ENCODE results near the gene ARRDC4.
A peak's percentile ranks its signal among the peaks of the same experiment; 100 is the strongest.

DNA sequence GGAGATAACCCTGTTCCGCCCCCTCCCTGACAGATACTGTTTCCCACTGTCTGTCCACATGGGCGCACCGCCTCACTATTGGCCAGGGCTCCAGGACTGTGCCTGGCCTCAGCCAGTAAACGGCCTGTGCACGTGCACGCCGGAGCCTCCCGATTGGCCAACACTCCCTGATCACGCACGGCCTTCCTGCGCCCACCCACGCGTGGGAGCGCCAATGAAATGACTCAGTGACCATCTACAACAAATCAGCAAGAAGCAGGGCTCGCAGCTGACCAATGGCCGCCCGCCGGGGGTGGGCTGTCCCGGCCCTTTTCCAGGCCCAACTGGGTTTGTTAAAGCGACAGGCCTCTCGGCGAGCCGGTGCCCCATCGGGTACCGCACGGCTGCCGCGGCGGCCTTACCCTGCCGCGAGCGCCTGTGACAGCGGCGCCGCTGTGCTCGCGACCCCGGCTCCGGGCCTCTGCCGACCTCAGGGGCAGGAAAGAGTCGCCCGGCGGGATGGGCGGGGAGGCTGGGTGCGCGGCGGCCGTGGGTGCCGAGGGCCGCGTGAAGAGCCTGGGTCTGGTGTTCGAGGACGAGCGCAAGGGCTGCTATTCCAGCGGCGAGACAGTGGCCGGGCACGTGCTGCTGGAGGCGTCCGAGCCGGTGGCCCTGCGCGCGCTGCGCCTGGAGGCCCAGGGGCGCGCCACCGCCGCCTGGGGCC is at the start of gene ARRDC4:
- TF ChIP-seq YY1 (tag by site-specific recombination; IDR thresholded peaks at IDR 0.05), result no peak
- no peak for TF ChIP-seq GLI2 (tag by site-specific recombination; IDR thresholded peaks at IDR 0.05; ENCODE audit: borderline replicate concordance, low read depth)
- TF ChIP-seq, protein P1, sequence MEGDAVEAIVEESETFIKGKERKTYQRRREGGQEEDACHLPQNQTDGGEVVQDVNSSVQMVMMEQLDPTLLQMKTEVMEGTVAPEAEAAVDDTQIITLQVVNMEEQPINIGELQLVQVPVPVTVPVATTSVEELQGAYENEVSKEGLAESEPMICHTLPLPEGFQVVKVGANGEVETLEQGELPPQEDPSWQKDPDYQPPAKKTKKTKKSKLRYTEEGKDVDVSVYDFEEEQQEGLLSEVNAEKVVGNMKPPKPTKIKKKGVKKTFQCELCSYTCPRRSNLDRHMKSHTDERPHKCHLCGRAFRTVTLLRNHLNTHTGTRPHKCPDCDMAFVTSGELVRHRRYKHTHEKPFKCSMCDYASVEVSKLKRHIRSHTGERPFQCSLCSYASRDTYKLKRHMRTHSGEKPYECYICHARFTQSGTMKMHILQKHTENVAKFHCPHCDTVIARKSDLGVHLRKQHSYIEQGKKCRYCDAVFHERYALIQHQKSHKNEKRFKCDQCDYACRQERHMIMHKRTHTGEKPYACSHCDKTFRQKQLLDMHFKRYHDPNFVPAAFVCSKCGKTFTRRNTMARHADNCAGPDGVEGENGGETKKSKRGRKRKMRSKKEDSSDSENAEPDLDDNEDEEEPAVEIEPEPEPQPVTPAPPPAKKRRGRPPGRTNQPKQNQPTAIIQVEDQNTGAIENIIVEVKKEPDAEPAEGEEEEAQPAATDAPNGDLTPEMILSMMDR (tag by site-specific recombination; IDR thresholded peaks at IDR 0.05), result no peak
- TF ChIP-seq, protein P2, sequence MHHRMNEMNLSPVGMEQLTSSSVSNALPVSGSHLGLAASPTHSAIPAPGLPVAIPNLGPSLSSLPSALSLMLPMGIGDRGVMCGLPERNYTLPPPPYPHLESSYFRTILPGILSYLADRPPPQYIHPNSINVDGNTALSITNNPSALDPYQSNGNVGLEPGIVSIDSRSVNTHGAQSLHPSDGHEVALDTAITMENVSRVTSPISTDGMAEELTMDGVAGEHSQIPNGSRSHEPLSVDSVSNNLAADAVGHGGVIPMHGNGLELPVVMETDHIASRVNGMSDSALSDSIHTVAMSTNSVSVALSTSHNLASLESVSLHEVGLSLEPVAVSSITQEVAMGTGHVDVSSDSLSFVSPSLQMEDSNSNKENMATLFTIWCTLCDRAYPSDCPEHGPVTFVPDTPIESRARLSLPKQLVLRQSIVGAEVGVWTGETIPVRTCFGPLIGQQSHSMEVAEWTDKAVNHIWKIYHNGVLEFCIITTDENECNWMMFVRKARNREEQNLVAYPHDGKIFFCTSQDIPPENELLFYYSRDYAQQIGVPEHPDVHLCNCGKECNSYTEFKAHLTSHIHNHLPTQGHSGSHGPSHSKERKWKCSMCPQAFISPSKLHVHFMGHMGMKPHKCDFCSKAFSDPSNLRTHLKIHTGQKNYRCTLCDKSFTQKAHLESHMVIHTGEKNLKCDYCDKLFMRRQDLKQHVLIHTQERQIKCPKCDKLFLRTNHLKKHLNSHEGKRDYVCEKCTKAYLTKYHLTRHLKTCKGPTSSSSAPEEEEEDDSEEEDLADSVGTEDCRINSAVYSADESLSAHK (tag by site-specific recombination; IDR thresholded peaks at IDR 0.05), result no peak
- TF ChIP-seq SETDB1 (IDR thresholded peaks at IDR 0.05; ENCODE audit: insufficient read length, low read length), result no peak
- no peak for TF ChIP-seq IKZF3 (tag by site-specific recombination; IDR thresholded peaks at IDR 0.05)
- TF ChIP-seq SP2 (tag by site-specific recombination; IDR thresholded peaks at IDR 0.05), result peak; percentile 100
- TF ChIP-seq, protein P3, sequence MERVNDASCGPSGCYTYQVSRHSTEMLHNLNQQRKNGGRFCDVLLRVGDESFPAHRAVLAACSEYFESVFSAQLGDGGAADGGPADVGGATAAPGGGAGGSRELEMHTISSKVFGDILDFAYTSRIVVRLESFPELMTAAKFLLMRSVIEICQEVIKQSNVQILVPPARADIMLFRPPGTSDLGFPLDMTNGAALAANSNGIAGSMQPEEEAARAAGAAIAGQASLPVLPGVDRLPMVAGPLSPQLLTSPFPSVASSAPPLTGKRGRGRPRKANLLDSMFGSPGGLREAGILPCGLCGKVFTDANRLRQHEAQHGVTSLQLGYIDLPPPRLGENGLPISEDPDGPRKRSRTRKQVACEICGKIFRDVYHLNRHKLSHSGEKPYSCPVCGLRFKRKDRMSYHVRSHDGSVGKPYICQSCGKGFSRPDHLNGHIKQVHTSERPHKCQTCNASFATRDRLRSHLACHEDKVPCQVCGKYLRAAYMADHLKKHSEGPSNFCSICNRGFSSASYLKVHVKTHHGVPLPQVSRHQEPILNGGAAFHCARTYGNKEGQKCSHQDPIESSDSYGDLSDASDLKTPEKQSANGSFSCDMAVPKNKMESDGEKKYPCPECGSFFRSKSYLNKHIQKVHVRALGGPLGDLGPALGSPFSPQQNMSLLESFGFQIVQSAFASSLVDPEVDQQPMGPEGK (tag by site-specific recombination; IDR thresholded peaks at IDR 0.05), result peak; percentile 78
- TF ChIP-seq ZNF514 (tag by site-specific recombination; IDR thresholded peaks at IDR 0.05), result no peak
- TF ChIP-seq ZNF140 (tag by site-specific recombination; IDR thresholded peaks at IDR 0.05), result no peak
- TF ChIP-seq, protein P4, sequence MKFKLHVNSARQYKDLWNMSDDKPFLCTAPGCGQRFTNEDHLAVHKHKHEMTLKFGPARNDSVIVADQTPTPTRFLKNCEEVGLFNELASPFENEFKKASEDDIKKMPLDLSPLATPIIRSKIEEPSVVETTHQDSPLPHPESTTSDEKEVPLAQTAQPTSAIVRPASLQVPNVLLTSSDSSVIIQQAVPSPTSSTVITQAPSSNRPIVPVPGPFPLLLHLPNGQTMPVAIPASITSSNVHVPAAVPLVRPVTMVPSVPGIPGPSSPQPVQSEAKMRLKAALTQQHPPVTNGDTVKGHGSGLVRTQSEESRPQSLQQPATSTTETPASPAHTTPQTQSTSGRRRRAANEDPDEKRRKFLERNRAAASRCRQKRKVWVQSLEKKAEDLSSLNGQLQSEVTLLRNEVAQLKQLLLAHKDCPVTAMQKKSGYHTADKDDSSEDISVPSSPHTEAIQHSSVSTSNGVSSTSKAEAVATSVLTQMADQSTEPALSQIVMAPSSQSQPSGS (tag by site-specific recombination; IDR thresholded peaks at IDR 0.05; ENCODE audit: low read depth), result no peak
